GM12872 (cell line): ENCODE data around the gene PUM2.

Experiments
- TF ChIP-seq, protein P1 (sequence below): IDR thresholded peaks from 3 replicates; pipeline ENCODE4 v1.5.1; 2011; ENCODE audit warnings: low read depth, mild to moderate bottlenecking, low read length, moderate library complexity; ENCODE audit not compliant: insufficient read depth

PUM2 gene

DNA sequence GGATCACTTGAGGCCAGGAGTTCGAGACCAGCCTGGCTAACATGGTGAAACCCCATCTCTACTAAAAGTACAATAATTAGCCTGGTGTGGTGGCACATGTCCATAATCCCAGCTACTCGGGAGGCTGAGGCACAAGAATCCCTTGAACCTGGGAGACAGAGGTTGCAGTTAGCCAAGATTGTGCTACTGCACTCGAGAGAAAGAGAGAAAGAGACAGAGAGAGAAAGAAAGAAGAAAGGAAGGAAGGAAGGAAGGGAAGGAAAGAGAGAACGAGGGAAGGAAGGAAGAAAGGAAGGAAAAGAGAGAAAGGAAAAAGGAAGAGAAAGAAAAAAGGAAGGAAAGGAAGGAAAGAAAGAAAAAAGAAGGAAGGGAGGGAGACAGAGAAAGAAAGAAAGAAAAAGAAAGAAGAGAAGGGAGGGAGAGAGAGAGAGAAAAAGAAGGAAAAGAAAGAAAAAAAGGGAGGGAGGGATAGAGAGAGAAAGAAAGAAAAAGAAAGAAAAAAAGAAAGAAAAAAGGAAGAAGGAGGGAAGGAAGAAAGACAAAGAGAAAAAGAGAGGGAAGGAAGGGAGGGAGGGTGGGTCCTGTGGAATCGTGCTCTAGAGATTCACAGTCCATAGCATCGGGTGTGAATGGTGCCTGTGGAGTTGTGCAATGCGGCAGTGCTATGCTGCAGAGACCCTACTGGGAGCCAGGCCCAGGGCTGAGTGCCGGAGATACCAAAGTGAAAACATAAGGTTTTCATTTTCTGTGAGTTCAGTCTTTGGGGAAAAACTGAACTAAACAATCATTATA lies 121.1 kb downstream of the PUM2 start:
- TF ChIP-seq, protein P1, sequence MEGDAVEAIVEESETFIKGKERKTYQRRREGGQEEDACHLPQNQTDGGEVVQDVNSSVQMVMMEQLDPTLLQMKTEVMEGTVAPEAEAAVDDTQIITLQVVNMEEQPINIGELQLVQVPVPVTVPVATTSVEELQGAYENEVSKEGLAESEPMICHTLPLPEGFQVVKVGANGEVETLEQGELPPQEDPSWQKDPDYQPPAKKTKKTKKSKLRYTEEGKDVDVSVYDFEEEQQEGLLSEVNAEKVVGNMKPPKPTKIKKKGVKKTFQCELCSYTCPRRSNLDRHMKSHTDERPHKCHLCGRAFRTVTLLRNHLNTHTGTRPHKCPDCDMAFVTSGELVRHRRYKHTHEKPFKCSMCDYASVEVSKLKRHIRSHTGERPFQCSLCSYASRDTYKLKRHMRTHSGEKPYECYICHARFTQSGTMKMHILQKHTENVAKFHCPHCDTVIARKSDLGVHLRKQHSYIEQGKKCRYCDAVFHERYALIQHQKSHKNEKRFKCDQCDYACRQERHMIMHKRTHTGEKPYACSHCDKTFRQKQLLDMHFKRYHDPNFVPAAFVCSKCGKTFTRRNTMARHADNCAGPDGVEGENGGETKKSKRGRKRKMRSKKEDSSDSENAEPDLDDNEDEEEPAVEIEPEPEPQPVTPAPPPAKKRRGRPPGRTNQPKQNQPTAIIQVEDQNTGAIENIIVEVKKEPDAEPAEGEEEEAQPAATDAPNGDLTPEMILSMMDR, result no peak

DNA sequence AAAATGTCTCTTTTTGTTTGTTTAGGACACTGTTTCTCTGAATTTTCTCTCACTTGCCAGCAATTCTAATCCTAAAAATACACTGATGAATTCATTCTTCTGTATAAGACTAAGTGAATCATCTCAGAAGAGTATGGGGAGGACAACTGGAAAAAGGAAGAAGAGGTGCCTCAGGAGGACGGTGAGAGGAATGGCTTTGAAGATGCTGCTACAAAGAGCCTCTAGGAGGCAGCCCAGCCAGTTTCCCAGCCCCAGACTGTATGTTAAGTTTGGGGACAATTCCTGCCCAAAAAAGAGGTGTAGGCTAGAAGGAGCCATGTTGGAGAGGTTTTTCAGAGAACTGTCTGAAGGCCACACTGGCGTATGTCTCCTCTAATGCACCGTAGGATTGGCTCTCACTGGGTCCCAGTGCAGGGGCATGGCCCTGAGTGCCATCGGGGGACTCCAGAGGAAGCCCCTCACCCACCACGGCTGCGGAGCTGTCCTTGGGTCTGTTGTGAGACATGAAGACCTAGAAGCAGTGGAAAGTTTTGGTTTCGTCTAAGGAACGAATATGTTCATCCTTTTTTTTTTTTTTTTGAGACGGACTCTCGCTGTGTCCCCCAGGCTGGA lies 122.6 kb downstream of the PUM2 start:
- TF ChIP-seq, protein P1, result 0 out of 3 replicates have a peak, but pooled peaks have one; percentile 20

DNA sequence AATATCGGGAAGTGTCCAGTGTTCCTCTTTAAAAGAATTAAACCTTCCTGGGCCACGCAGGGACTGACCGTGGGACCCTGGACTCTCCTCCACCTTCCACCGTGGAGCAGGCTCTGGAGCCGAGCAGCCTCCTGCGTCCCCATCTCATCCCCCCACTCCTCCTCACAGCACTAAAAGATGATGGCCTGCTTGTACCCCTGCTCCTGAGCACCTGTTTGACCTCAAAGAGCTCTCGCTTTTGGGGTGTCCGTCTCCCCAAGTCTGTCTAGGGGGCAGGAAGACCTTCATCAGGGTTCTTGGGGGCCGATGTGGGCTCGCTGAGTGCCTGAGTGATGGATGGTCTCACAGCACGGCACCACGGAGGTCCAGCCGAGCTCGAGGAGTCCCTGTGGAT lies 124.5 kb downstream of the PUM2 start:
- TF ChIP-seq, protein P1, result no peak

DNA sequence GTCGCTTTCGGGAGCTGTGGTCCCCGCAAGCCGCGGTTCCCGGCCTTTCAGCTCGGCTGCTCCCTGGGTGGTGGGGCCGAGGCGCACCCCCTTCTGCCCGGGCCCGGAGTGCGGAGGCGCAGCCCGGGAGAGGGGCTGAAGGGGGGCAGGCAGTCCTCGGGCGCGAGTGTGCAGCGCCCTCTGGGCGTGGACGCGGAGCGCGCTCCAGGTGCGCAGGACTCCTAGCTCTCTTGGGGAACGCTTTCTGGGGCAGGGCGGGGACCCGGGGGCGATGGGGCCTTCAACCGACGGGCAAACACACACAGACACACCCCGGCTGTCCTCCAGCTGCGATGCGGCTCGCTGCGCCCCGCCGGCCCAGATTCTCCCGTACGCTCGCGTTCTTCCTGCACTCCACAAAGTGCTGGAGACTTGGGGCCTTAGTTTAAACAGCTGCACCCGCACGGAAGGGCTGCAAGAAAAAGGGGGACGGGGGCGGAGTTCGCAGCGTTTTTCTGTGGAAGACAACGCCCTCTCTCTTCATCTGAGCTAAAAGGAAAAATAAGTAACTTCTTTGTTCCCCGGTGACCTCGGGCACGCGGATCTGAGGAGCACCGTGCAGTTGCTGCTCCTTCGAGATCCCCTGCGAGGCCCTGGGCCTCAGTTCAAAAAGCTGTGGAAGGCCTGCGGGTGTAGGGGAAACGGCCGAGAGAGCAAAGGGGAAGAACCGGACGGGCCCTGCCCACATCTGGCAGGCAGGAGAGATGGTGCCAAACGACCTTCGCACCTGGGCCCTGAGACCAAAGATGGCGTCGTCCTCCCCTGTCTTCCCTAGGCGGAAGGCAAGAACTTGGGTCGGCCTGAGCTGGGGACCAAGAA lies 125.1 kb downstream of the PUM2 start:
- TF ChIP-seq, protein P1, result peak; percentile 74

DNA sequence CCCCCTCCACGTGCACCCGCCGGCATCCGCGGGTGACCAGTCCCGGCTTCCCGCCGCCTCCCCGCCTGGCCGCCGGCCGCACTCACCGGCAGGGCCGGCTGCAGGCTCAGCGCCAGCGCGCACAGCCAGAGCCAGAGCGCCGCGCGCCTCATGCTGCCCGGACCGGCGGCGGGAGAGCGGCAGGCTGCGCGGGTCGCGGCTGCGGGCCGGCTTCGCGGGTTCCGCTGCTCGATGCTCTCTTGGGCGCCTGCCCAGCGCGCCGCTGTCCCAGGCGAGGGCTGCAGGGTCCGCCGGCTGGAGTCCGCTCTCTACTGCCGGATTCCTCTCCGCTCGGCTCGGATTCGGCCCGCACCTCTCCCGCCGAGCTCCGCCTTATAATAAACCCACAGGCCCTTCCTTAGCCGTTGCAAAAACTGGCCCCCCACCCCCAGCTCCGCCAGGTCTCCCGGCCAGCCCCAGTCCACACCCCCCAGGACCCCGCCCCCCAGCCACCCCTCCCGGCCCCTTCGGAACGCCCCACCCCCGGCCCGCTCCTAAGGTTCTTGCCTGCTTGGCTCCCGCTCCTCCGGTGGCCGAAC lies 125.8 kb downstream of the PUM2 start, which contains the start of gene SDC1:
SDC1 (minus strand) TSS at position 415 of the 578 bp plus-strand sequence; CDS start at position 152, 263 bp downstream.
- TF ChIP-seq, protein P1, result no peak

DNA sequence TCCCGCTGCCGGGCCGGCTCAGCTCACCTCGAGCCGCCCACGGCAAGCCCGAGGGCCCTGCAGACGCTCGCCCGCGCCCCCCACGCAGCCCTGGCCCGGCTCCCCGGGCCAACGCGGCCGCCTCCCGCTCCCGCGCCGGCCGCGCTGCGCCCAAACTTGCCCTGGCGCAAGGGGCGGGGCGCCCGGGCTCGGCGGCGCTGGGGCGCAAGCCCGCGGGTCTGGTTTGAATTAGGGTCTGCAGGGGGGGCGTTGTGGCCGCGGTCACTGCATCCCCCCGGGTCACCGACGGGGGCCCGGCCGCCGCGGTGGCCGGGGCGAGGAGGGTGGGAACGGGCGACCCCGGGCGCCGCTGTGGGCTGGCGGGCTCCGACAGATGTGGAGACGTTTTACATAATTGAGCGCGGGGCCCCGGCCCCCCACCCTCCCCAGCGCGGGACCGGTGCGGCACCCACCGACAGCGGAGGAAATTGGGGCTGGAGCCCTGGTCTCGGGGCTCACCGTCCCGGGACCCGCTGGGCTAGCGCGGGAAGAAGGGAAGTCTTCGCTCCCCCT lies 126.4 kb downstream of the PUM2 start:
- TF ChIP-seq, protein P1, result no peak
